T-helper 1 cell (primary cell): Measurements from ENCODE around the gene NAGPA.

ENCODE experiments used
- DNase-seq, 5 donors: peaks; one replicate each; pipeline ENCODE4 v3.0.0-alpha.2; 2012 to 2020

NAGPA gene

DNA sequence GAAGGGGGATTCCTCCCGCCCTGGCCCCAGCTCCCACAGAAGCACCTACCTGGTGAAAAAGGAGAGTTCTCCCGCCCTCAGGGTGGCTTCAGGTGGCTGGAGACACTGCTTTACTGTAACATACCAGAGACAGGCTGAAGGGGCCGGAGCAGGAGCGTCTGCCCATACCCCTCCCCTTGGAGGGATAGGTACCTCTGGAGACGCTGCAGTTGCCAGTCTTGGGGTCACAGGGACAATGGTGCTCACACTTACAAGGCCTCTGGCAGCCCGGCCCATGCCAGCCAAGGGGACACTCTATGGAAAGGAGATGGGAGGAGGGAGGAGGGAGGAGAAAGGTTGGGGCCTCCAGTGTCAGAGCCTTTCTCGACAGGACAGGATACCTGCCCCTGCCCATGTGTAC, 6.6 kb downstream of the NAGPA start:
- no peak for DNase-seq

- DNase-seq: no peak
Measured at GRCh38 chr16:5026664-5027063, 7.1 kb downstream of the NAGPA start.

DNA sequence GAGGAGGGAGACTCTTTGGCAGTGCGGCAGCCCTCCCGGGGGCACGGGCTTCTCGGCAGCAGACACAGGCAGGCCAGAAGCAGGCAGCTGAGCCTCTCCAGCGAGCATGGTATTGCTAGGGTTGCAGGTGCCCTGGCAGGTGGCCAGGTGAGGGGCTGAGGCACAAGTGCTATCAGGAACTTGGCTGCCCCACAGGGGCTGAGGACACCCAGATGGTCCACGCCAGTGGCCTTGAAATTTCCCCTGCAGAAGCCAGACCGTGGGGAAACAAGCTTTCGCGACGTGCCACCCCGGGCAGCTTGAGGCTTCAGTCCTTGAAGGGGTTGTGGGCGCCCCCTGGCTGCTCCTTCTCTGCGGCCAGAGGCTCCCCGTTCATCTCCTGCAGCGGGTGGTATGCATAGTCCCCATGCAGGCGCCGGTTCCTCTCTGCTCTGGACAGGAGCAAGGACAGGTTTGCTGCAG, 8.5 kb downstream of the NAGPA start:
- no peak for DNase-seq

DNA sequence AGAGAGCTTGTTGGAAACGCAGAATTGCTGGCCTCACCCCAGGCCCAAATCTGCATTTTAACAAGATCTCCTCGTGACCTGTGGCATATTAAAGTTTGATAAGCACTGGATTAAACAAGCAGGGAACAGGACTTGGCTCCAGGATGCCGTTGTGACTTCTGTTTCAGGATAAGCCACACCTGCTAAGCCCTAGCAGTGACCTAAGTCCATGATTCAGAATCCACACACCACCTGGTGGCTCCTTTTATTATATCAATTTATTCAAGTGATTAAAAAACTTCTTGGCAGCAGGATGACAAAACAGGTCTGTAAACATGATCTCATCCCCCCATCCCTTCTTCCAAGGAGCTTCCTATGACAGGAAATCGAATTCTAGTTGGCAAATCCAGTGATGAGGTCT, 9.1 kb downstream of the NAGPA start:
- DNase-seq: no peak

DNA sequence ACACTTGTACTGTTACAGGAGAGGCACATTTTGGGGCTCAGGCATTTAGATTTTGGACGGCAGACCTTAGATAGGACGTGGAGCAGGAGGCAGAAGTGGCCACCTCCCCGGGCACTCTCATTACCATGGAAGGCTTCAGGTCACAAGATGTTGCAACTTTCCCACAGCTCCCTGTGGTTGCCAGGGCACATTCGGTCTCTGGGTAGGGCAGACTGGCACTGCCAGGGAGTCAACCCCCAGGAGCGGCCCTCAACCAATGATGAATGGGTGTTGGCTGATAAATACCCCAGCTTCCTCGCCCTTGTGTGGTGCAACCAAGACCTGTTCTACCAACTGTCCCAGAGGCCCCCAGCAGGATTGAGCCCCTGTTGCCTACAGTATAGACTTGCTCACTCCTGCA, 11.2 kb downstream of the NAGPA start:
- DNase-seq: no peak

DNA sequence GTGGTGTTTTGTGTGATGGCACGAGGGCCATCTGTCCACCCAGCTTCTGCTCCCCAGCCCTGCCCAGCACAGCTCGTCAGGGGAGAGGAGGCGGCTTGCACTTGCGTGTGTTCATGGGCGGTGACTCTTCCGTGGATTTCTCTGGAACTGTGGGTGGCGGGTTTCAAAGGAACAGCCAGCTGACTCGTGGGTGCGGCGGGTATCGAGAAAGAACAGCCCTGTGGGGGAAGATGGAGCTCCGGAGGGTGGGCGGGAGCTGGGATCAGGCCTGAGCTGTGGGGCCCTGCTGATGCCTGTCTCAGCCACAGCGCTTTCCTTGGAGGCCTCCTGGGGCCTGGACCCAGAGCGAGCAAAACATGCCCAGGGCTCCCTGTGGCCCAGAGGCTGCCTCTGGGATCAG, 13.2 kb downstream of the NAGPA start:
- no peak for DNase-seq

GRCh38 chr16:5019775-5020174, 14.0 kb downstream of the NAGPA start:
- no peak for DNase-seq

DNA sequence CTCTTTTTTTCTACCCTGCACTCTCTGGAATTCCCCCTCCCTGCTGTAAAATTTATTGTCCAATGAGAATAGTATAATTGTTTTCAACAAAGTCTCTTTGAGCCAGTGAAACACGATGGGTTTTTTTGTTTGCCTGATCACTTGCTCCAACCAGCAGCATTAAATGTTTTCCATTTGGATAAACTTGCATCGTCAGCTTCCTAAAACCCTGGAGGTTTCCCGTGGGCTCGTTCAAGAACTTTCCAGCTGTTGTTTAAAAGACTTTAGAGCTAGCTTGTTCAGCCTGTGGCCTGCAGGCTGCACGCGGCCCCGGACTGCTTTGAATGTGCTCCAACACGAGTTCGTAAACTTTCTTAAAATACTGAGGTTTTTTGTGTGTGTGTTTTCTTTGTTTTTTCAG, 14.9 kb downstream of the NAGPA start:
- DNase-seq: no peak

- no peak for DNase-seq
Measured at GRCh38 chr16:5017678-5017969, 16.1 kb downstream of the NAGPA start.

DNA sequence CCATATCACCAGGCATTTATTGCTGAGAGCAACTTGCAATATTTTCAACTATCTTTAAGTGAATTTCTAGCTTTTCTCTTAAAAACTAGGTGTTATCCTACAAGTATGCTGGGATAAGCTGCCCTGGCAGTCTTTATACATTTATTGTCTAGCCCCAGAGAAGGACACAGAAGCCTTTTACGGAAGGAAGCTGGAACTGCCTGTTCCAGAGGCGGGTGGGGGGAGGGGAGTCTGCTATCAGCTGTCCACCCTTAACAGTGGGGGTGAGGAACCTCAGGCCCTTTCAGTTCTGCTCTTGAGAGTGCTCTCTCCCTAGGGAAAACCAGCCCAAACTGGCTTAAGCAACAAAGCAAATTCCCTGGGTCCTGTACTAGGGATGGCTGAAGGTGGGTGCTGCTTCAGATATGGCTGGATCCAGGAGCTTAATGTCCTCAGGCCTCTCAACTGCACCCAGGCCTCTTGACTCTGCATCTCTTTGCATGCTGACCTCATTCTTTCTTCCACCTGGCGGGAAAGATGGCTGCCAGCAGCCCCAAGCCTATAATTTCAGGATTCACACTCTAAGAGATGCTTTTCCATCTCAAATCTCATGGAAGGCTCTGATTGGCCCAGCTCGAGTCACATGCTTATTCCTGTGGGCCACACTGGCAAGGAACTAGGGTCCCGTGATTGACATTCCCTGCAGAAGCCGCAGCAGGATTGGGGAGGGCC, 16.6 kb downstream of the NAGPA start:
- no peak for DNase-seq

GRCh38 chr16:5015887-5016286, 17.8 kb downstream of the NAGPA start:
- no peak for DNase-seq

- DNase-seq: no peak
Measured at GRCh38 chr16:5015351-5015750, 18.4 kb downstream of the NAGPA start.

DNA sequence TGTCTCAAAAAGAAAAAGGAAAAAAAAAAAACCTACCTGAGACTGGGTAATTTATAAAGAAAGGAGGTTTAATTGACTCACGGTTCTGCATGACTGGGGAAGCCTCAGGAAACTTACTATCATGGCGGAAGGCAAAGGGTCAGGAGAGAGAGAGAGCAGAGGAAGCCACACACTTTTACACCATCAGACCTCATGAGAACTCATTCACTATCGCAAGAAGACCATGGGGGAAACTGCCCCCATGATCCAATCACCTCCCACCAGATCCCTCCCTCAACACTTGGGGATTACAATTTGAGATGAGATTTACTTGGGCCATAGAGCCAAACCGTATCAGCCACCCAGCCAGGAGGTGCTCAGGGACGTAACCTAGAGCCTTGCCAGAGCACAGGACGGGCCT, 20.8 kb downstream of the NAGPA start:
- no peak for DNase-seq

- DNase-seq: no peak
Measured at GRCh38 chr16:5011637-5012036, 22.1 kb downstream of the NAGPA start.

- no peak for DNase-seq
Measured at GRCh38 chr16:5010576-5011329, 23.0 kb downstream of the NAGPA start.

- DNase-seq: no peak
Measured at GRCh38 chr16:5008311-5008731, 25.4 kb downstream of the NAGPA start.

- no peak for DNase-seq
Measured at GRCh38 chr16:5007256-5007655, 26.5 kb downstream of the NAGPA start.

GRCh38 chr16:5006348-5007193, 27.2 kb downstream of the NAGPA start:
- DNase-seq: no peak

DNA sequence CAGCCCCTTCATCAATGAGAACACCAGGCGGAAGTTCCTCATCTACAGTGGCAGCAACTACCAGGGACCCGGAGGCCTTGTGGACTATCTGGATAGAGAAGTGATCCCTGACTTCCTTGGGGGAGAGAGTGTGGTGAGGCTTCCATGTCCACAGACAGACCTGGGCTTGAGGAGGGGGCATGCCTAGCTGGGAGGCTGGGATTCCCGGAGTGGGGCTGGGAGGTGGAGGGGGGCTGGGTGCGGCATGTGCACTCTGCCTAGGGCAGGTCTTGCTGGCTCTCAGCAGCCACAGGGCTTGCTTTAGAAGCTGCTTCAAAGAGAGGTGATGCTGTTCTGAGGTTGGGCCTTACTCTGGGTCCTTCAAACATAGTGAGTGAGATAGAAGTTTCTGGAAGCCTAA, 27.8 kb downstream of the NAGPA start:
- no peak for DNase-seq

GRCh38 chr16:5004311-5004710, 29.4 kb downstream of the NAGPA start:
- DNase-seq: no peak

- no peak for DNase-seq
Measured at GRCh38 chr16:5003828-5004227, 29.9 kb downstream of the NAGPA start.

GRCh38 chr16:5003211-5003610, 30.5 kb downstream of the NAGPA start:
- DNase-seq: no peak

GRCh38 chr16:5002699-5003143, 31.0 kb downstream of the NAGPA start:
- no peak for DNase-seq

GRCh38 chr16:5001986-5002385, 31.7 kb downstream of the NAGPA start:
- no peak for DNase-seq
